Stimulated activated effector memory CD8-positive, alpha-beta T cell treated with anti-CD3 and anti-CD28 coated beads, Interleukin-12 subunit alpha, Interleukin-12 subunit beta, amount 100 ng/mL, for 72 hours (primary cell): ENCODE data around the gene LIMS1.

Source experiments
- ATAC-seq: fragments of 150-1000 bp; cut with Tn5 transposase; 2 replicates; pipeline ENCODE4 v1.10.0; 2021
- DNase-seq, 2 donors: peaks; one replicate each; pipeline ENCODE4 v3.0.0; 2021 to 2022; ENCODE audit warnings: low spot score in 2 of 2
- H3K27ac Mint-ChIP-seq: one replicate; pipeline ENCODE4 v1.8.0; 2022; ENCODE audit warnings: mild to moderate bottlenecking, mixed read lengths
- H3K36me3 Mint-ChIP-seq: one replicate; pipeline ENCODE4 v1.8.0; 2022; ENCODE audit warnings: mild to moderate bottlenecking, mixed read lengths
- H3K4me1 Mint-ChIP-seq: one replicate; pipeline ENCODE4 v1.8.0; 2022; ENCODE audit warnings: mixed read lengths
- H3K4me3 Mint-ChIP-seq: one replicate; pipeline ENCODE4 v1.8.0; 2022; ENCODE audit warnings: mild to moderate bottlenecking, mixed read lengths
- H3K9me3 Mint-ChIP-seq: one replicate; pipeline ENCODE4 v1.8.0; 2022; ENCODE audit warnings: mixed read lengths

LIMS1 gene

DNA sequence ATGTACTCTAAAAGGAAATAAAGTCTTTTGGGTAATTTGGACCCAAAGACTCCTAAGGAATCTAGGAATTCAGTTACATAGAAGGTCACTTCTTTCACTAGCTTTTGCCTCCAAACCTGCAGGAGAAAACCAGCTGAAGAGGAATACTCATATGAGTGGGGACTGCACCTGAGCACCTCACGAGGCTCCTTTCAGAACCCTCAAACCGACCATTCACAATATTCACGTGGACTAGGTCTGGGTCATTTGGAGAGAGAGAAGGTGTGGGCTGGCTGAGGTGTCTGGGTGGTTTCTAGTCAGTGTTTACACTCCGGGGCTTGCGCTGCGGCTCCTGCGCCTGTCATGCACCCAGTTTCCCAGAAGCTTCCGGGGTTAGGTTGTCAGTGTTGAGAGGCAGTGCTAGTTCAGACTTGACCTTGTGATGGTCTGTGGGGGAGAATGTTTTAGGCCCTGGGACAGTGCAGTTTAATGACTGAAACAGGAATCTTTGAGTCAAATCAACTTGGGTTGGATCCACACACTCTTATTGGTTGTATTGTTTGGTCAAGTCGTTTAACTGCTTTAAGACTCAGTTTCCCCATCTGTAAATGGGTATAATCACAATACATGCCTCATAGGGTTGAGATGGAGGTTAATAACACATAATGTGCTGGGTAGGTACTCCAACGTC is 78.4 kb downstream of the LIMS1 start:
- H3K4me1 Mint-ChIP-seq = peaks cover 90% of the 10 kb centered on the region
- peak overlapping the region; percentile 97 for H3K27ac Mint-ChIP-seq
- H3K4me3 Mint-ChIP-seq = peak overlapping the region; percentile 60
- peak; percentile 60 to 91 for DNase-seq
- peaks cover 22% of the 10 kb centered on the region for H3K36me3 Mint-ChIP-seq
- H3K9me3 Mint-ChIP-seq = no peaks in the 10 kb centered on the region
- peak; percentile 95 for ATAC-seq

DNA sequence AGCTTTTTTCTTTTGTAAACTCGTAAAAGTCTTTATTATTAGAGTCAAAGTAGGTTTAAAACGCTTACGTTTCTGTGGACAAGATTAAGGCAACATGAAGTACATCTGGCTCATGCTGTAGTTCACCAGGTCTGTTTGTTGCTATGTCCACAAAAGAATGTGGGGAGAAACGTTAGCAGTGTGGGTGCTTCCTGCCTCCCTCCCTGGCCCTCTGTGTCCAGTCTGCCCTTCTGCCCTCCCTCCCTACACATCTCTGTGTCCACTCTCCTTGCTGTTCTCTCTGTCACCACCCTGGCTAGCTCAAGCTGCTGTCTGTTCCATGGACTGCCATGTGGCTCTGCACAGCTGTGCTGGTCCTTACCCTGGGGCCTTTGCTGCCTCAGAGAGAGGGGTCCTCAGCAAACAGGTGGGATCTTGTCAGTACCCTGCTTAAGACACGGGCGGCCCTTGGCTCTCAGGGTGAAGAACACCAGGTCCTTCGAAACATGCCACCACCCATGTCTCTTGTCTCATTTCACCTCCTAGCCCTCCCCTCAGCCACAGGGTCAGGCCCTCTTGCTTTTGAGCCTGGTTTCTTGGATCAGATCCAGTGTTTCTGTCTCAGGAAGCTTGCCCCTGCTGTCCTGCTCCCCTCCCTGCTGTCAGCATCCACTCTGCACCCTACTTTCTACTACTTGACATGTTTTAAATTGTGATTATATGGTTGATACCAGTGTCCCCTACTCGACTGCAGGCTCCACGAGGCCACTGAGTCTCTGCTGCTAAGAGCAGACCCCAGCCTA is 79.2 kb downstream of the LIMS1 start:
- peaks cover 91% of the 10 kb centered on the region for H3K4me1 Mint-ChIP-seq
- H3K36me3 Mint-ChIP-seq = peaks cover 20% of the 10 kb centered on the region
- no peaks in the 10 kb centered on the region for H3K9me3 Mint-ChIP-seq
- H3K27ac Mint-ChIP-seq = peak overlapping the region; percentile 97
- peak overlapping the region; percentile 60 for H3K4me3 Mint-ChIP-seq
- DNase-seq (no peak), ATAC-seq (no peak)

DNA sequence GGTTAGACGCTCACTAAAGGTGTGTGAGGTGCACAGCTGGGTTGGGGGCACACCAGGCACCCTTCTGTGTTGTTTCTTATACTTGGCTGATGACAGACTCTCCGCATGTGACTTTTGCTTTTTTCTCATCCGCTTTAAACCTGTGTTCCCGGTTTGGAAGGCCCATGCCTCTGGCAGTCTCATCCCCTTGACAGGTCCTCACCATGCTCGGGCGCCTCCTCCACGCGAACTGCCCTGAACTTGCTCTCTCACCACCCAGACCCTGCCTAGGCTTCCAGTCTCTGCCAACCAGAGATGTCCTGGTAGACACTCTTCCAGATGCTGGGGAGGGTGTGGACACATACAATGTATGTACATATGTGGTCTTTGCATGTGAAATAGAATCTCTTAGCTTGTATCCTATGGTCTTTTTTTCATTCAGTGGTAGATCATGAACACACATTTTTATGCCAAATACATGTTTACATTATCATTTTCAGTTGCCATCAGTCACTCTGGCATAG is 79.8 kb downstream of the LIMS1 start:
- no peak for ATAC-seq
- H3K36me3 Mint-ChIP-seq = peaks cover 20% of the 10 kb centered on the region
- H3K9me3 Mint-ChIP-seq = no peaks in the 10 kb centered on the region
- peak overlapping the region; percentile 97 for H3K27ac Mint-ChIP-seq
- DNase-seq = no peak
- peak overlapping the region; percentile 60 for H3K4me3 Mint-ChIP-seq
- peaks cover 91% of the 10 kb centered on the region for H3K4me1 Mint-ChIP-seq

DNA sequence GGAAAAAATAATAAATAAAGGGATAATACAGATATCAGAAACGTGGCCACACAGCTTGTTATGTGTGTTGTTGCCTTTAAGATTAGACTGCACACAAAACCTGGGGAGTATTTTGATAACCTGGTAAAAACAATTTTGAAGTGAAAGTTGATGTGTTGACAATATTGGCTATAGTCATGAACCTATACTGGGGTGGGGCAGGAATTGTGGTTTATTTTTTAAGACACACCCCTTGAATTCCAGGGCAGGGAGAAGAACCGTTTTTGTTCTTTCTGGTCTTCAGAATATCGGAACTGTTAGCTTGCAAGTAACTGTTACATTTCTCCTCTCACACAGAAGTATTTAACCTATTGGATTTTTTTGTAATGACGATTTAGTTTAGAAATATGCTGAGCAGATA is 80.4 kb downstream of the LIMS1 start:
- DNase-seq (no peak), ATAC-seq (no peak)
- Mint-ChIP-seq H3K4me1 (peaks cover 91% of the 10 kb centered on the region), H3K36me3 (peaks cover 20% of the 10 kb centered on the region), H3K27ac (peak overlapping the region; percentile 97), H3K9me3 (no peaks in the 10 kb centered on the region), H3K4me3 (no peak overlapping the region)

DNA sequence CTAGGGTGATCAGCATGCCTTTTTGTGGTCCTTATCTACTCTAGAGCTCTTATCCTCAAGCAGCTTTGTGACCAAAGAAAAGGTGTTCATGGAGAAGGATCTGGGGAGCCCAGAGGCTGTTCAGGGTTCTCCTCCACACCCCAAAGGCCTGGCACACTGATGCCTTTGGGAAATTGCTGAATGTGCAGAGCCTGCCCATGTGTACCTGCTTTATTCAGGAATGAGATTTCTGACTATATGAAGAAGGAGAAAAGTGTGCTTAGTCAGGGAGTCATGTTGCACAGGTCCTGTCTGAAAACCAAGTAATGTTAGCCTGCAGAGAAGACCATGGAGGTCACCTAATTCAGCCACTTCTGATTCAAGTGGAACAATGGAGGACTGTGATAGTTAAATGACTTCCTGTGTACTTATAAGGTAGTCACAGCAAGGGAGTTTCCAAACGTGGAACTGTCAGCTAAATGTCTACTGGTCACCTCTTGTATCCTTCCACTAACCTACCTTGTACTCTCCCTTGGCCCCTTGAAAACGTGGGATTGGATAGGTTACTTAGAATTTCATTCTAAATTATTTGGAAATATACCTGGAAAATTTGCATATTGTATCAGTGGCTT is 81.3 kb downstream of the LIMS1 start:
- H3K9me3 Mint-ChIP-seq = no peaks in the 10 kb centered on the region
- H3K4me1 Mint-ChIP-seq = peaks cover 95% of the 10 kb centered on the region
- H3K4me3 Mint-ChIP-seq = peak overlapping the region; percentile 45
- no peak for ATAC-seq
- peaks cover 20% of the 10 kb centered on the region for H3K36me3 Mint-ChIP-seq
- no peak for DNase-seq
- peak overlapping the region; percentile 97 for H3K27ac Mint-ChIP-seq

DNA sequence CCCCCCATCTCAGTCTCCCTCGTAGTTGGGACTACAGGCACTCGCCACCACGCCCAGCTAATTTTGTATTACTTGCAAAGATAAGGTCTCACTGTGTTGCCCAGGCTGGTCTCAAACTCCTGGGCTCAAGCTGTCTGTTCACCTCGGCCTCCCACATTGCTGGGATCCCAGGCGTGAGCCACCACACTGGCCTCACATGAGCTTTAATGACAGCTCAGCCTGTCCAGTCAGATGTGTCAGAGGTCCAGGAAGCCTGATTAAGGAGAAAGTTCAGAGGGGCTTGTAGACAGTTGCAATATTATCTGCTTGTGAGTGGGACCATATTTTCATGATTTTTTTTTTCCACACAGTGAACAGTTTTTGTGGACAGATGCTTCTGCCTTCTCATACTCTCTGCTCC is 82.0 kb downstream of the LIMS1 start:
- DNase-seq (no peak), ATAC-seq (no peak)
- Mint-ChIP-seq H3K4me1 (peaks cover 95% of the 10 kb centered on the region), H3K36me3 (peaks cover 25% of the 10 kb centered on the region), H3K9me3 (no peaks in the 10 kb centered on the region), H3K27ac (peak overlapping the region; percentile 97), H3K4me3 (peak overlapping the region; percentile 45)

DNA sequence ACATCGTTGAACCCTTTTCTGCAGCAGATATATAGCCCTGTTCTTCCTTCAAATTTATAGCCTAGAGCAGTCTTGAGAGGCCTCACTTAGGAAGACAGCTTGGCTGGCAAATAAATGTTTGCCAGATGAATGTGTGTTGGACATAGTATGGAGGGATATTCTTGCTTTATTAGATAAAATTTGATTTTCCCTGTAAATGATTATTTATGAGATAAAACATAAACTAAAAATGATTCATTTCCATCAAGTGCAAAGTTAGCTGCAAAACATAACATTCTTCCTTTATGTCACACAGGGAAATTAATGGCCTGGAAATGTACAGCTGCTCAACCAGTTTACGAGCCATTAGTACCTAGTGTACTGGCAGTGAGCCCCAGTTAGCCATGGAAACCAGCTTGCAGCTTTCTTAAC is 82.5 kb downstream of the LIMS1 start:
- H3K4me3 Mint-ChIP-seq = no peak overlapping the region
- no peaks in the 10 kb centered on the region for H3K9me3 Mint-ChIP-seq

DNA sequence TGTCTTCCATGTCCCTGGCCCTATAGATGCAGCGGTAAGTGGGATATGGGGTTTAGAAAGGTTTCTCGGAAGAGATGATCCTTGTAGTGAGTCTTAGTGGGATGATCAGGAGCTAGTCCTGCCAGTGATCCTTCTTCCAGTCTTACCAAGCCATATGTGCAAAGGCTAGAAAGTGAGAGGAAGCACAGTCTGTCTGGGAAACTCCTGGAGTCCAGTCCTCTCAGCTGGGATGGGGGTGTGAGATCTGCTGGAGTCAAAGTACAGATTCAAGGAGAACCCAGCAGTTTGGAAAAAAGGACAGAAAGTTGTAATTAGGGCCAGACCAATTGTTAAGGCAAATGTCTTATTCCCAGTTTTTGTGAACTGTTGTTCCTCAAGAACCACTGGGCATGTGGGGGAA is 83.3 kb downstream of the LIMS1 start:
- DNase-seq = no peak
- H3K4me1 Mint-ChIP-seq = peaks cover 90% of the 10 kb centered on the region
- H3K4me3 Mint-ChIP-seq = peak overlapping the region; percentile 78
- peak overlapping the region; percentile 86 for H3K27ac Mint-ChIP-seq
- peaks cover 19% of the 10 kb centered on the region for H3K36me3 Mint-ChIP-seq
- H3K9me3 Mint-ChIP-seq = no peaks in the 10 kb centered on the region
- ATAC-seq = no peak

More for the DNA sequence above, 82.5 kb downstream of the LIMS1 start:
- H3K27ac Mint-ChIP-seq = no peak overlapping the region
- DNase-seq (no peak), ATAC-seq (no peak)
- peaks cover 25% of the 10 kb centered on the region for H3K36me3 Mint-ChIP-seq
- peaks cover 96% of the 10 kb centered on the region for H3K4me1 Mint-ChIP-seq

DNA sequence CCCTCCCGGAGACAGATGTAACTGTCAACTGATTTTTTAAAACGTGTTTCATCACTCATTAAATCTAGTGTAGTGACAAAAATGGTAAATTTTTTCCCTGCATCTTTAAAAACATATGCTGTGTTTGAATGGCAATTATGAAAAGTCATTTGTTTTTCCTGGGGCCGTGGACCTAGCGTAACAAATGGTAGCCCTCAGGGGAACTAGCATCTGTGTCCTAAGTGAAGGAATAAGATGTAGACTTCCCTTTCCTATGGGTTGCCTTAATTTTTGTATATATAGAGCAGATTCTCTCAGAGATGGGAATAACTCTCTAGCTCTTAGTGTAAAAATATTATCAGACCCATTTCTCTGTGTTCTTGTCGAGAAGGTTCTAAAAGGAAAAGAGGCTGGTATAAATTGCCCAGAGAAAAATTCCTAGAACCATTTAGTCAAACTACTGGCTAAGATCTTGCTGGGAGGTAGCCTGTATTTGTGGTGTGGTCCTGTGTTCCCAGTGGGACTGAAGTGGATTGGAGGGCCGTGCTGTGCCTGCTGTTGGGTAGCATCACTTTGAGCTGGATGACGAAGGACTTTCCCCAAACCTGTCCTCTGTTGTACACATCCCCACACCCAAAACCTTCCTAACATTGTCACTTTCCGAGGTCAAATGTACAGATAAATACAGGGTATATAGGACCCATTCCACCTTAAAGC is 85.8 kb downstream of the LIMS1 start:
- Mint-ChIP-seq H3K4me3 (peak overlapping the region; percentile 78), H3K27ac (peak overlapping the region; percentile 86), H3K4me1 (peaks cover 76% of the 10 kb centered on the region), H3K36me3 (peaks cover 5% of the 10 kb centered on the region), H3K9me3 (no peaks in the 10 kb centered on the region)
- DNase-seq (no peak), ATAC-seq (no peak)

DNA sequence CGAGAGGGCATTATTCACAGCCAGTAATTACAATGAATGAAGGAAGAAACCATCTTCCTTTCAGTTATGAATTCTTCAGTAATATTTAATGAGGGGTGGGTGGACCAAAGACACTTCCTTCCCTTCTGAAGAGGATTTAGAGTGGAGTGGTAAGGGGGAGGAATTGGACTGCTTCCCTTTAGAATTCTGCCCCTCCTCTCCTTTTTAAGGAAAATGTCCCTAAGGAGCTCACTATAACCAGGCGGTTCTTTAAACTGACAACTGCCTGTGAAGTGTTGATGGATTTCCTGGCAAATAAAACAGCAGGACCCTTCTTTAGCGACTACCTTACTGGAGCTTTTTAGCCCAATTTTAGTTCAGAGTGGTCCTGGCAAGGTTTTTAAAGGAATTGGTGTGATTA is 86.4 kb downstream of the LIMS1 start:
- ATAC-seq (no peak), DNase-seq (no peak)
- H3K27ac Mint-ChIP-seq = peak overlapping the region; percentile 86
- H3K4me3 Mint-ChIP-seq = peak overlapping the region; percentile 78
- H3K36me3 Mint-ChIP-seq = peaks cover 10% of the 10 kb centered on the region
- no peaks in the 10 kb centered on the region for H3K9me3 Mint-ChIP-seq
- H3K4me1 Mint-ChIP-seq = peaks cover 74% of the 10 kb centered on the region

DNA sequence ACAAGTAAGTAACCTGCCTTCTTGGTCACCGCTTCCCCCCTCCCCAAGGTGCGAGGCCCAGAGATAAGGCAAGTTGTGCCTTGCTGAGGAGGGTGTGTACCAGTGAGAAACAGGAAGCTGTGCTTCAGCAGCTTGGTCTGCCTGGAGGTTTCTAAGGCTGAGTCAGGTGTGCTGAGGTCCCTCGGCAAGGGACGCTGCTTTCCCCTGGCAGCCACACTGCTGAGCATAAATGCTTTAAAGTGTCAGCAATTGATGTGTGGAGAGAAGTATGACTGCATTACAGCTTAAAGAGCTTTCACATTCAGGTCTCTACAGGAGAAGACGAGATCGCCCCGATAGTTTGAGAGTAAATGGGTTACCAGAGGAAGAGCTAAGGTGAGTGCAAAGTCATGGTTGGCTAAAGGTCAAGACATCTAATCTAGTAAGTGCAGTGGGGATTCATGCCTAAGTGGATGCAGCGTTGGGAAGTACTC is 86.9 kb downstream of the LIMS1 start:
- DNase-seq (peak; percentile 40 to 79), ATAC-seq (peak; percentile 99)
- H3K27ac Mint-ChIP-seq = peak overlapping the region; percentile 86
- H3K36me3 Mint-ChIP-seq = peaks cover 11% of the 10 kb centered on the region
- H3K9me3 Mint-ChIP-seq = no peaks in the 10 kb centered on the region
- H3K4me1 Mint-ChIP-seq = peaks cover 74% of the 10 kb centered on the region
- peak overlapping the region; percentile 78 for H3K4me3 Mint-ChIP-seq

DNA sequence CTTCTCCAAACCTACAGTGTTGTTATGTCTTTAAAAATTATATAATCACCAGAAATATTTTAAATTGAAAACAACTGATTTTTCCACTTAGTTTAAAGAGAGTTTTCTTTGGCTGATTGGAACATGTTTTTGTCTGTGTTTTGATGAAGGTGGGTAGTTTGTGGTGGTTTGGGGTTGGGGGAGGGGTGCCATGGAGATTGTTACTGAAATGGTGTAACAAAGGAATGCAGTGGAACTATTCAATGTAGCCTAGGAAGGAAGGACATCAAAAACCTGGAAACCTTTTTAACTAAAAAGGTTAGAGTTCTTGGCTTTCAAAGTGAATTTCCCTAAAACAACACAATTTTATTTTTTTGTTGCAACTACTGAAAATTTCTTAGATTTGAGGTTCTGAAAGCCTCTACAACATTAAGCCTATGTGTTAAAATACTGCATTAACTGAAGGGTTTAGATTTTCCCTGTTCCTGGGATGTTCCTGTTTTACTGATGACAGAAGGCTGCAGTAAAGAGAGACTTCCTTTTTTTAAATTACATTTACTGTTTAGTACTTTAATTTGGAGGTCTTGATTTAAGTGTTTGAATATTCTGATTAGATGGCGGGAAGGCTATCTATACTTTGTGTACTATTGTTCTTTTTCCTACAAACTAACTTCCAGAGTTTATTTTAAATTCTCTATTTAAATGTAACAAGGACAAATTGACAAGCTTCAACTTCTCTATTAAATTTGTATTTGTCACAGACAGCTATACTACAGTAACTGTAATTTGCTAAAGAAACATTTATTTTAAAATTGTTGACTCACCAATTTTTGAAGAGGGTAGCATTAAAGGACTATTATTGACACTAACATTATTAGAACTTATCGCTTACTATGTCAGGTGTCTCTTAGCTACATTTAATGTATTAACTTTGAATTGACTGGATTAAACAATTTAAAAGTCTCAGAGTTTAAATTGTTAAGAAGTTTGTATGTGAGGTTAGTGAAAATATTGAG is 87.7 kb downstream of the LIMS1 start:
- no peak for DNase-seq
- Mint-ChIP-seq H3K4me1 (peaks cover 71% of the 10 kb centered on the region), H3K9me3 (no peaks in the 10 kb centered on the region), H3K36me3 (peaks cover 11% of the 10 kb centered on the region), H3K27ac (peak overlapping the region; percentile 86), H3K4me3 (peak overlapping the region; percentile 78)
- no peak for ATAC-seq

DNA sequence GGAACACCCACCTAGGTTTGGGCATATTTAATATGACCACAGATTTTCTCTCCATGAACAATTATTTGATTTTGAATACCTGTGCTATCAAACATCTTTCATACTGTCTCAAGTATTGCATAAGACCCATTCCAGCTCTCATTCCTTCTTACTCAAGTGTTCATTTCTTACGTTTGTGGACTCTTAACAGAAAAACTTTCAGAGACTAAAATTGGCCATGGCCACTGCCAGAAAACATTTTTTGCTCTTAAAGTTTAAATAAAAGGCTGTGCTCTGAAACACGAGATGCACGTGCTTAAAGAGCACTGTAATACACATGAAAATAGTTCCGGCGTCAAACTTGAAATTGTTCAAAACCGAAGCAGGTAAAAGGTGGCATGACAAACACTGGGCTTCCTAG is 89.3 kb downstream of the LIMS1 start:
- Mint-ChIP-seq H3K9me3 (no peaks in the 10 kb centered on the region), H3K4me3 (peak overlapping the region; percentile 78), H3K36me3 (peaks cover 18% of the 10 kb centered on the region), H3K27ac (peak overlapping the region; percentile 68), H3K4me1 (peaks cover 65% of the 10 kb centered on the region)
- DNase-seq (no peak), ATAC-seq (no peak)
